PC-3 (cell line): ENCODE results near the gene PPP3R1.
A peak's percentile ranks its signal among the peaks of the same experiment; 100 is the strongest.

Source experiments
- CTCF ChIP-seq: fragments of 300-600 bp; sonication (generic); conservative IDR thresholded peaks from 2 replicates; pipeline ENCODE4 v1.5.1; 2017; ENCODE audit warnings: antibody characterized with exemption, low read depth, mild to moderate bottlenecking, low read length
- EZH2 ChIP-seq: fragments of 300-600 bp; sonication (generic); IDR thresholded peaks from one replicate; pipeline ENCODE4 v1.6.1; 2017; ENCODE audit warnings: antibody characterized with exemption, mild to moderate bottlenecking, low read length; ENCODE audit not compliant: unreplicated experiment
- EZH2phosphoT487 ChIP-seq: fragments of 300-600 bp; sonication (generic); IDR thresholded peaks from 2 replicates; pipeline ENCODE4 v1.6.1; 2018; ENCODE audit warnings: mild to moderate bottlenecking, antibody characterized with exemption, low read length, borderline replicate concordance

- peak; percentile 61 for TF ChIP-seq CTCF
- no peak for TF ChIP-seq EZH2
- TF ChIP-seq EZH2phosphoT487, result no peak
These were observed 27.2 kb downstream of the PPP3R1 start for GRCh38 chr2:68225119-68225632.
